K562 (cell line): Measurements from ENCODE around the gene ZNF12. TPM values are rescaled to one million over a fixed set of nuclear protein-coding genes. Genes with fewer than 3 reads are reported as not detected.

Experiments used
- ADNP ChIP-seq: fragments of 200-800 bp; sonication (Bioruptor generic); IDR thresholded peaks from 2 replicates; pipeline ENCODE4 v1.6.1; 2016; ENCODE audit warnings: missing genetic modification characterization, missing compliant biosample characterization
- BMI1 ChIP-seq: fragments of 150-350 bp; IDR thresholded peaks from 2 replicates; pipeline ENCODE4 v1.6.1; 2014; ENCODE audit warnings: low read length
- GTF2E2 ChIP-seq: fragments of 200-800 bp; sonication (Bioruptor generic); IDR thresholded peaks from 2 replicates; pipeline ENCODE4 v1.6.1; 2016; ENCODE audit warnings: missing genetic modification characterization, missing compliant biosample characterization
- NRF1 ChIP-seq, 2 experiments: fragments of 450-650 bp; IDR thresholded peaks in 1 of 2; conservative IDR thresholded peaks in 1 of 2; 2 replicates each; pipeline ENCODE4 v1.6.1; 2014; ENCODE audit warnings: mild to moderate bottlenecking in 2 of 2
- PRMT5 ChIP-seq: sonication (generic); formaldehyde crosslinking; IDR thresholded peaks from 2 replicates; pipeline ENCODE4 v1.5.0; 2020; ENCODE audit warnings: missing genetic modification reagents
- SMARCC2 ChIP-seq: fragments of 450-650 bp; IDR thresholded peaks from 2 replicates; pipeline ENCODE4 v1.6.1; 2017; ENCODE audit warnings: antibody characterized with exemption, moderate library complexity, mild to moderate bottlenecking, low read depth
- SMC3 ChIP-seq: conservative IDR thresholded peaks from 2 replicates; pipeline ENCODE4 v1.6.1; 2011; ENCODE audit warnings: low read depth, low read length, improper control_type of control experiment; ENCODE audit not compliant: insufficient read depth
- STAG1 ChIP-seq: sonication (generic); formaldehyde crosslinking; IDR thresholded peaks from 2 replicates; pipeline ENCODE4 v1.5.0; 2020; ENCODE audit warnings: missing genetic modification reagents, borderline replicate concordance
- TEAD1 ChIP-seq, 2 experiments: fragments of 450-650 bp in 1 of 2; sonication (generic) in 1 of 2; formaldehyde crosslinking; IDR thresholded peaks; 2 replicates each; pipeline versions ENCODE4 v1.4.0 to v1.8.0; 2020 to 2022; ENCODE audit warnings: mild to moderate bottlenecking in 2 of 2, missing genetic modification reagents in 1 of 2
- TEAD4 ChIP-seq, 2 experiments: sonication (generic) in 1 of 2; formaldehyde crosslinking in 1 of 2; IDR thresholded peaks; 2 replicates each; pipeline versions ENCODE4 v1.6.1 to v1.8.0; 2012 to 2022; ENCODE audit warnings: borderline replicate concordance in 1 of 2, inconsistent platforms in 1 of 2, low read length in 1 of 2, mild to moderate bottlenecking in 1 of 2, missing genetic modification reagents in 1 of 2
- TGIF2 ChIP-seq: sonication (generic); formaldehyde crosslinking; IDR thresholded peaks from 2 replicates; pipeline ENCODE4 v1.8.1; 2022; ENCODE audit warnings: mild to moderate bottlenecking, missing genetic modification reagents, moderate library complexity
- polyA plus RNA-seq, 8 experiments: library from polyadenylated mRNA; depleted of rRNA in 4 of 8; stranded (reverse) in 5 of 8; unstranded in 3 of 8; fragments of >200 nt; fragmentation: Nextera tagmentation in 2 of 8; fragmentation: Illumina TruSeq in 1 of 8; extraction: Ambion mirVana in 2 of 8; extraction: Trizol in 1 of 8; gene quantifications; 2 replicates each; pipeline versions ENCODE4 v1.2.1 to v1.2.3, GENCODE V29; 2011 to 2014; ENCODE audit warnings: inconsistent platforms in 1 of 8, missing spikeins in 1 of 8
- total RNA-seq, 7 experiments: library from RNA; depleted of rRNA in 6 of 7; stranded (reverse); fragments of >200 nt in 6 of 7; fragmentation: Illumina TruSeq in 2 of 7; extraction: Trizol in 2 of 7; gene quantifications; 2 replicates each; pipeline versions ENCODE4 v1.2.1 to v1.2.3, GENCODE V29; 2011 to 2021; ENCODE audit warnings: low replicate concordance in 1 of 7
- TF ChIP-seq, protein P1 (sequence below), 2 experiments: fragments of 450-650 bp; IDR thresholded peaks; 2 replicates each; pipeline ENCODE4 v1.6.1; 2016; ENCODE audit warnings: mild to moderate bottlenecking in 2 of 2, borderline replicate concordance in 1 of 2, low read depth in 1 of 2, moderate library complexity in 1 of 2
- TF ChIP-seq, protein P2 (sequence below): sonication (generic); formaldehyde crosslinking; IDR thresholded peaks from 2 replicates; pipeline ENCODE4 v1.8.0; 2022; ENCODE audit warnings: mild to moderate bottlenecking, missing genetic modification reagents, borderline replicate concordance
- TF ChIP-seq, protein P3 (sequence below): fragments of 250-450 bp; sonication (Bioruptor Pico); IDR thresholded peaks from 2 replicates; pipeline ENCODE4 v1.5.0; 2022; ENCODE audit warnings: mild to moderate bottlenecking

ZNF12 gene
- total and polyA plus RNA-seq, 9 of the 15 experiments (the other 6 are each of a cell fraction or from before 2014, with no cell fraction given): 5.8 to 32.3 (median 18.9) TPM

DNA sequence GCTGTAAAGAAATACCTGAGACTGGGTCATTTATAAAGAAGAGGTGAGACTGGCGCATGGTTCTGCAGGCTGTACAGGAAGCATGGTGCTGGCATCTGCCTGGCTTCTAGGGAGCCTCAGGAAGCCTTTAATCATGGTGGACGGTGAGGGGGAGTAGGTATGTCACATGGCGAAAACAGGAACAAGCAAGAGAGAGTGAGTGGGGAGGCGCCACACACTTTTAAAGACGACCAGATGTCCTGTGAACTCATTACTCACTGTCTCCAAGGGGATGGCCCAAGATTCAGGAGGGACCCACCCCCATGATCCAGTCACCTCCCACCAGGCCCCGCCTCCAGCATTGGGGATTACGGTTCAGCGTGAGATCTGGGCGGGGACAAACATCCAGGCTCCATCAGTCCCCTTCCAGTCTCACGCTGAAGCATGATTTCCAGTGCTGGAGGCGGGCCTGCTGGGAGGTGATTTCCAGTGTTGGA is 66.5 kb downstream of the ZNF12 start (continued):
- TF ChIP-seq, protein P1, sequence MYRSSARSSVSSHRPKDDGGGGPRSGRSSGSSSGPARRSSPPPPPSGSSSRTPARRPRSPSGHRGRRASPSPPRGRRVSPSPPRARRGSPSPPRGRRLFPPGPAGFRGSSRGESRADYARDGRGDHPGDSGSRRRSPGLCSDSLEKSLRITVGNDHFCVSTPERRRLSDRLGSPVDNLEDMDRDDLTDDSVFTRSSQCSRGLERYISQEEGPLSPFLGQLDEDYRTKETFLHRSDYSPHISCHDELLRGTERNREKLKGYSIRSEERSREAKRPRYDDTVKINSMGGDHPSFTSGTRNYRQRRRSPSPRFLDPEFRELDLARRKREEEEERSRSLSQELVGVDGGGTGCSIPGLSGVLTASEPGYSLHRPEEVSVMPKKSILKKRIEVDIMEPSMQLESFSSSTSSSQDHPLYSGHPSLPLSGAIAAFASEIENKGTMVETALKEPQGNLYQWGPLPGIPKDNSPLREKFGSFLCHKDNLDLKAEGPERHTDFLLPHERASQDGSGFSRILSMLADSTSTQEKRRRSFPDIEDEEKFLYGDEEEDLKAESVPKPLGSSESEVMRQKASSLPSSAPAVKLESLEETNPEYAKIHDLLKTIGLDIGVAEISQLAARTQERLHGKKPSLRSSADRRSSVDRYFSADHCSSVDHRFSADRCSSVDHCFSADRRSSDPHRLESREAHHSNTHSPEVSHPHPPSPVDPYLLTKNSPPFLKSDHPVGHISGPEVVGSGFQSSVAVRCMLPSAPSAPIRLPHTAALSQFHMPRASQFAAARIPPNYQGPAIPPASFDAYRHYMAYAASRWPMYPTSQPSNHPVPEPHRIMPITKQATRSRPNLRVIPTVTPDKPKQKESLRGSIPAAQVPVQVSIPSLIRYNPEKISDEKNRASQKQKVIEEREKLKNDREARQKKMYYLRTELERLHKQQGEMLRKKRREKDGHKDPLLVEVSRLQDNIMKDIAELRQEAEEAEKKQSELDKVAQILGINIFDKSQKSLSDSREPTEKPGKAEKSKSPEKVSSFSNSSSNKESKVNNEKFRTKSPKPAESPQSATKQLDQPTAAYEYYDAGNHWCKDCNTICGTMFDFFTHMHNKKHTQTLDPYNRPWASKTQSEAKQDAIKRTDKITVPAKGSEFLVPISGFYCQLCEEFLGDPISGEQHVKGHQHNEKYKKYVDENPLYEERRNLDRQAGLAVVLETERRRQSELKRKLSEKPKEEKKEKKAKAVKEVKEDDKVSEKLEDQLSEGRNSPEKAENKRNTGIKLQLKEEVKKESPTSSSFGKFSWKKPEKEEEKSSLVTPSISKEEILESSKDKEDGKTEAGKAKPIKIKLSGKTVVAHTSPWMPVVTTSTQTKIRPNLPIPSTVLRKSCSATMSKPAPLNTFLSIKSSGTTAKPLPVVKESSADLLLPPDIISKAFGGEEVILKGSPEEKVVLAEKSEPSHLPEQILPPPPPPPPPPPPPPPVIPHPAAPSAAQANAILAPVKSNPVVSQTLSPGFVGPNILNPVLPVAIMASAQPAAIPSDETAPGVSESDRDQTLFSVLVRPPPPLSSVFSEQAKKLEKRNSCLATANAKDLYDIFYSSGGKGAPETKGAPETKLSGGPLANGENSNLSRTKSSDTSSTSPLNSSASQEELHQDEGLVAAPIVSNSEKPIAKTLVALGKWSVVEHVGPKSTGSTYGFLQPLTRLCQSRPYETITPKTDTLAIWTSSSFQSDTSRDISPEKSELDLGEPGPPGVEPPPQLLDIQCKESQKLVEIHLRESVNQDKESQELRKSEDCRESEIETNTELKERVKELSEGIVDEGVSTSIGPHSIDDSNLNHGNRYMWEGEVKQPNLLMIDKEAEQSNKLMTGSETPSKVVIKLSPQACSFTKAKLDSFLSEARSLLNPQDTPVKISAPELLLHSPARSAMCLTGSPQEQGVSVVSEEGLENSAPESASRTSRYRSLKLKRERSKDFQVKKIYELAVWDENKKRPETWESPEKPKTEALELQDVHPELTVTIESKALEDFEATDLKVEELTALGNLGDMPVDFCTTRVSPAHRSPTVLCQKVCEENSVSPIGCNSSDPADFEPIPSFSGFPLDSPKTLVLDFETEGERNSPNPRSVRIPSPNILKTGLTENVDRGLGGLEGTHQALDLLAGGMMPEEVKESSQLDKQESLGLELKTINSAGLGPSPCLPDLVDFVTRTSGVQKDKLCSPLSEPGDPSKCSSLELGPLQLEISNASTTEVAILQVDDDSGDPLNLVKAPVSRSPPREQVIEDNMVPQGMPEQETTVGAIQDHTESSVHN (IDR thresholded peaks at IDR 0.05; ENCODE audit: borderline replicate concordance in 1 of 2, low read depth in 1 of 2): no peak
- TF ChIP-seq TEAD4 (IDR thresholded peaks at IDR 0.05; ENCODE audit: low read length) (peak; percentile 47), TEAD4 (CRISPR knock-in tag; IDR thresholded peaks at IDR 0.05; ENCODE audit: borderline replicate concordance) (no peak), GTF2E2 (tag) (no peak), BMI1 (no peak), PRMT5 (no peak), TGIF2 (CRISPR knock-in tag) (no peak), TEAD1 (CRISPR knock-in tag; IDR thresholded peaks at IDR 0.05) (no peak), STAG1 (CRISPR knock-in tag) (no peak), NRF1 (conservative IDR thresholded peaks at IDR 0.05 in 1 of 2, IDR thresholded peaks at IDR 0.05 in 1 of 2) (peak; percentile 45; a peak in 2 of 4 replicates), SMC3 (no peak), SMARCC2 (no peak), ADNP (tag) (no peak)
- TF ChIP-seq, protein P2, sequence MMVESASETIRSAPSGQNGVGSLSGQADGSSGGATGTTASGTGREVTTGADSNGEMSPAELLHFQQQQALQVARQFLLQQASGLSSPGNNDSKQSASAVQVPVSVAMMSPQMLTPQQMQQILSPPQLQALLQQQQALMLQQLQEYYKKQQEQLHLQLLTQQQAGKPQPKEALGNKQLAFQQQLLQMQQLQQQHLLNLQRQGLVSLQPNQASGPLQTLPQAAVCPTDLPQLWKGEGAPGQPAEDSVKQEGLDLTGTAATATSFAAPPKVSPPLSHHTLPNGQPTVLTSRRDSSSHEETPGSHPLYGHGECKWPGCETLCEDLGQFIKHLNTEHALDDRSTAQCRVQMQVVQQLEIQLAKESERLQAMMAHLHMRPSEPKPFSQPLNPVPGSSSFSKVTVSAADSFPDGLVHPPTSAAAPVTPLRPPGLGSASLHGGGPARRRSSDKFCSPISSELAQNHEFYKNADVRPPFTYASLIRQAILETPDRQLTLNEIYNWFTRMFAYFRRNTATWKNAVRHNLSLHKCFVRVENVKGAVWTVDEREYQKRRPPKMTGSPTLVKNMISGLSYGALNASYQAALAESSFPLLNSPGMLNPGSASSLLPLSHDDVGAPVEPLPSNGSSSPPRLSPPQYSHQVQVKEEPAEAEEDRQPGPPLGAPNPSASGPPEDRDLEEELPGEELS (CRISPR knock-in tag): no peak
- TF ChIP-seq, protein P3, sequence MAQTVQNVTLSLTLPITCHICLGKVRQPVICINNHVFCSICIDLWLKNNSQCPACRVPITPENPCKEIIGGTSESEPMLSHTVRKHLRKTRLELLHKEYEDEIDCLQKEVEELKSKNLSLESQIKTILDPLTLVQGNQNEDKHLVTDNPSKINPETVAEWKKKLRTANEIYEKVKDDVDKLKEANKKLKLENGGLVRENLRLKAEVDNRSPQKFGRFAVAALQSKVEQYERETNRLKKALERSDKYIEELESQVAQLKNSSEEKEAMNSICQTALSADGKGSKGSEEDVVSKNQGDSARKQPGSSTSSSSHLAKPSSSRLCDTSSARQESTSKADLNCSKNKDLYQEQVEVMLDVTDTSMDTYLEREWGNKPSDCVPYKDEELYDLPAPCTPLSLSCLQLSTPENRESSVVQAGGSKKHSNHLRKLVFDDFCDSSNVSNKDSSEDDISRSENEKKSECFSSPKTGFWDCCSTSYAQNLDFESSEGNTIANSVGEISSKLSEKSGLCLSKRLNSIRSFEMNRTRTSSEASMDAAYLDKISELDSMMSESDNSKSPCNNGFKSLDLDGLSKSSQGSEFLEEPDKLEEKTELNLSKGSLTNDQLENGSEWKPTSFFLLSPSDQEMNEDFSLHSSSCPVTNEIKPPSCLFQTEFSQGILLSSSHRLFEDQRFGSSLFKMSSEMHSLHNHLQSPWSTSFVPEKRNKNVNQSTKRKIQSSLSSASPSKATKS: no peak
